Spleen (tissue), 11 donors: ENCODE measurements around the gene GSDME. TPM values are rescaled to one million over a fixed set of nuclear protein-coding genes. Genes with fewer than 3 reads are reported as not detected.

ENCODE experiments used
- DNase-seq: peaks from one replicate; pipeline ENCODE4 v3.0.0-alpha.2; 2020
- H3K27ac ChIP-seq, 8 donors: fragments of 200-600 bp; sonication (generic) in 7 of 8; 1 replicate in 4 of 8; 2 replicates in 4 of 8; pipeline versions ENCODE4 v1.5.0 to v1.8.0; 2016 to 2021; ENCODE audit warnings: inconsistent platforms in 4 of 8, mild to moderate bottlenecking in 4 of 8, moderate library complexity in 1 of 8
- H3K27me3 ChIP-seq, 7 donors: fragments of 200-600 bp; sonication (generic) in 6 of 7; replicated peaks in 1 of 7; 1 replicate in 4 of 7; 2 replicates in 3 of 7; pipeline versions ENCODE4 v1.5.0 to v1.8.0; 2016 to 2021; ENCODE audit warnings: inconsistent platforms in 3 of 7, mild to moderate bottlenecking in 1 of 7
- H3K36me3 ChIP-seq, 6 donors: fragments of 200-600 bp; sonication (generic) in 5 of 6; 1 replicate in 4 of 6; 2 replicates in 2 of 6; pipeline versions ENCODE4 v1.5.0 to v1.8.0; 2016 to 2021; ENCODE audit warnings: inconsistent platforms in 2 of 6
- H3K4me1 ChIP-seq, 6 donors: fragments of 200-600 bp; sonication (generic) in 5 of 6; 1 replicate in 3 of 6; 2 replicates in 3 of 6; pipeline versions ENCODE4 v1.5.0 to v1.8.0; 2016 to 2021; ENCODE audit warnings: inconsistent platforms in 3 of 6
- H3K4me3 ChIP-seq, 8 donors: fragments of 200-600 bp; sonication (generic) in 7 of 8; 1 replicate in 4 of 8; 2 replicates in 4 of 8; pipeline versions ENCODE4 v1.5.0 to v1.8.0; 2016 to 2021; ENCODE audit warnings: inconsistent platforms in 4 of 8, mild to moderate bottlenecking in 4 of 8, moderate library complexity in 2 of 8
- H3K9me3 ChIP-seq, 8 donors: fragments of 200-600 bp; sonication (generic) in 7 of 8; 1 replicate in 4 of 8; 2 replicates in 4 of 8; pipeline versions ENCODE4 v1.5.0 to v1.8.0; 2016 to 2021; ENCODE audit warnings: inconsistent platforms in 4 of 8
- CTCF ChIP-seq, 11 experiments: fragments of 200-600 bp in 7 of 11; fragments of 450-650 bp in 4 of 11; sonication (generic) in 4 of 11; IDR thresholded peaks in 8 of 11; conservative IDR thresholded peaks in 3 of 11; 1 replicate in 7 of 11; 2 replicates in 4 of 11; pipeline versions ENCODE4 v1.4.0 to v1.8.0; 2016 to 2021; ENCODE audit warnings: antibody characterized with exemption in 11 of 11, inconsistent platforms in 4 of 11, mild to moderate bottlenecking in 1 of 11
- POLR2A ChIP-seq, 3 donors: fragments of 450-650 bp; IDR thresholded peaks; one replicate each; pipeline ENCODE4 v1.5.1; 2017; ENCODE audit warnings: antibody characterized with exemption in 3 of 3, mild to moderate bottlenecking in 1 of 3
- POLR2AphosphoS5 ChIP-seq, 3 donors: sonication (generic); formaldehyde crosslinking; IDR thresholded peaks; one replicate each; pipeline ENCODE4 v1.5.1; 2017; ENCODE audit warnings: antibody characterized with exemption in 3 of 3
- WGBS, 5 donors: extraction: QIAGEN DNeasy Blood & Tissue Kit in 3 of 5; methylation state at CpG; one replicate each; pipeline versions ENCODE4 v1.1.5 to v1.1.7; 2013 to 2018; 5-methylcytosine and 5-hydroxymethylcytosine counted together
- intact Hi-C: fragments of 100-400 bp; cut with DNase I; formaldehyde crosslinking; loops from one replicate; pipeline ENCODE4 v1.15.0; 2023; ENCODE audit warnings: low total_unique reads
- polyA plus RNA-seq, 3 donors: library from polyadenylated mRNA; stranded (reverse); fragments of 200-250 nt; gene quantifications; one replicate each; pipeline ENCODE4 v1.2.1, GENCODE V29; 2013
- total RNA-seq, 7 donors: library from RNA; depleted of rRNA in 3 of 7; stranded (reverse); fragments of >200 nt in 3 of 7; fragmentation: NEBNext Ultra II Directional in 4 of 7; extraction: Animal tissue kit (Norgen Biotek cat#: 25700) in 4 of 7; gene quantifications; one replicate each; pipeline versions ENCODE4 v1.1.0 to v1.2.1, GENCODE V29; 2016 to 2021
- donor health status: healthy with polysubstance abuse.
- donor health status: DM: no; HTN: no; CAD: no; lungs with moderate emphysema.
- donor health status: DM: no; HTN: no; CAD: no.
- donor health status: Bipolar disorder and iron deficiency.
- donor health status: healthy.
- donor health status: DM: no; HTN: no; CAD: no.
- donor health status: DM: yes; HTN: yes; CAD: no.

GSDME gene
- total and polyA plus RNA-seq, 10 donors: 2.3 to 9.7 (median 4.2) TPM

- Histone ChIP-seq H3K4me1 (peaks cover 0 to 4% (median 0%) of the 10 kb centered on the region in 6 donors), H3K4me3 (no peak overlapping the region), H3K9me3 (peaks cover 0 to 2% (median 0%) of the 10 kb centered on the region in 8 donors), H3K36me3 (no peaks in the 10 kb centered on the region), H3K27ac (no peak overlapping the region), H3K27me3 (no peaks in the 10 kb centered on the region)
- no peak for TF ChIP-seq POLR2AphosphoS5 (IDR thresholded peaks at IDR 0.05)
- TF ChIP-seq CTCF (IDR thresholded peaks at IDR 0.05 in 8 of 11, conservative IDR thresholded peaks at IDR 0.05 in 3 of 11): no peak
- TF ChIP-seq POLR2A (IDR thresholded peaks at IDR 0.05): no peak
- 82 to 94% (median 89%) methylated on average over 3 of the region's 3 CpGs for WGBS, 5 donors
- DNase-seq: no peak
- intact Hi-C loops: no loop called here
Measured at GRCh38 chr7:24777806-24778205, 20.5 kb upstream of the GSDME start.

GRCh38 chr7:24773646-24774045, 16.4 kb upstream of the GSDME start:
- Histone ChIP-seq H3K27ac (no peak overlapping the region), H3K27me3 (no peaks in the 10 kb centered on the region), H3K9me3 (peaks cover 0 to 28% (median 5%) of the 10 kb centered on the region in 8 donors), H3K4me1 (no peaks in the 10 kb centered on the region), H3K4me3 (no peak overlapping the region), H3K36me3 (no peaks in the 10 kb centered on the region)
- DNase-seq: no peak
- intact Hi-C loops: no loop called here
- no peak for TF ChIP-seq POLR2AphosphoS5 (IDR thresholded peaks at IDR 0.05)
- no peak for TF ChIP-seq POLR2A (IDR thresholded peaks at IDR 0.05)
- TF ChIP-seq CTCF (IDR thresholded peaks at IDR 0.05 in 8 of 11, conservative IDR thresholded peaks at IDR 0.05 in 3 of 11): no peak

GRCh38 chr7:24769851-24770250, 12.6 kb upstream of the GSDME start:
- no peaks in the 10 kb centered on the region for H3K4me1 ChIP-seq
- H3K27ac ChIP-seq: no peak overlapping the region
- intact Hi-C loops: no loop called here
- WGBS, 5 donors: 78 to 94% (median 86%) methylated on average over 2 of the region's 2 CpGs
- peaks cover 0 to 11% (median 0%) of the 10 kb centered on the region in 7 donors for H3K27me3 ChIP-seq
- H3K36me3 ChIP-seq: no peaks in the 10 kb centered on the region
- peaks cover 0 to 28% (median 5%) of the 10 kb centered on the region in 8 donors for H3K9me3 ChIP-seq
- DNase-seq: no peak
- H3K4me3 ChIP-seq: no peak overlapping the region
- TF ChIP-seq POLR2AphosphoS5 (IDR thresholded peaks at IDR 0.05) (no peak), CTCF (IDR thresholded peaks at IDR 0.05 in 8 of 11, conservative IDR thresholded peaks at IDR 0.05 in 3 of 11) (no peak), POLR2A (IDR thresholded peaks at IDR 0.05) (no peak)

- Histone ChIP-seq H3K4me1 (no peaks in the 10 kb centered on the region), H3K27me3 (peaks cover 0 to 17% (median 0%) of the 10 kb centered on the region in 7 donors), H3K27ac (no peak overlapping the region), H3K4me3 (no peak overlapping the region), H3K36me3 (no peaks in the 10 kb centered on the region), H3K9me3 (peaks cover 0 to 28% (median 5%) of the 10 kb centered on the region in 8 donors)
- intact Hi-C loops: no loop called here
- TF ChIP-seq POLR2AphosphoS5 (IDR thresholded peaks at IDR 0.05) (no peak), CTCF (IDR thresholded peaks at IDR 0.05 in 8 of 11, conservative IDR thresholded peaks at IDR 0.05 in 3 of 11) (no peak), POLR2A (IDR thresholded peaks at IDR 0.05) (no peak)
- no peak for DNase-seq
- WGBS, 5 donors: 74 to 79% (median 78%) methylated on average over 9 of the region's 9 CpGs
Measured at GRCh38 chr7:24769014-24769830, 12.0 kb upstream of the GSDME start.
